Stimulated activated CD4-positive, alpha-beta T cell treated with anti-CD3 and anti-CD28 coated beads, Interleukin-1b, Interleukin-23, amount 100 ng/mL, for 24 hours (primary cell): ENCODE measurements around the gene FBXO31.
"Not testable (repeated sequence)": the region's sequence is repeated elsewhere in the genome, so short reads cannot be mapped to it uniquely, and the experiment has no call there.

Experiments used
- DNase-seq, 4 experiments: peaks; one replicate each; pipeline ENCODE4 v3.0.0-alpha.2; 2020; ENCODE audit warnings: low read depth in 4 of 4, low spot score in 1 of 4

FBXO31 gene

GRCh38 chr16:87387942-87388817 is 4.6 kb upstream of the FBXO31 start:
- DNase-seq = peak in 3 of 4 experiments; percentile 58 to 73 (median 71)

GRCh38 chr16:87384875-87385167 is 1.2 kb upstream of the FBXO31 start:
- DNase-seq = not testable (repeated sequence)

GRCh38 chr16:87384162-87384874 is 742 bp upstream of the FBXO31 start:
- peak in 1 of 4 experiments; percentile 37 for DNase-seq

GRCh38 chr16:87382023-87382785 is 1.4 kb downstream of the FBXO31 start:
- DNase-seq = no peak

GRCh38 chr16:87380881-87381280 is 2.7 kb downstream of the FBXO31 start:
- DNase-seq = no peak

- DNase-seq = no peak
These were observed 3.2 kb downstream of the FBXO31 start for GRCh38 chr16:87380403-87380802.

GRCh38 chr16:87379312-87379752 is 4.2 kb downstream of the FBXO31 start:
- not testable (repeated sequence) for DNase-seq

- no peak for DNase-seq
These were observed 6.9 kb downstream of the FBXO31 start for GRCh38 chr16:87376660-87377059.

- no peak for DNase-seq
These were observed 8.0 kb downstream of the FBXO31 start for GRCh38 chr16:87375426-87376135.

GRCh38 chr16:87374313-87374712 is 9.3 kb downstream of the FBXO31 start:
- DNase-seq = no peak

GRCh38 chr16:87372305-87372704 is 11.3 kb downstream of the FBXO31 start:
- no peak for DNase-seq

GRCh38 chr16:87371261-87371866 is 12.2 kb downstream of the FBXO31 start:
- DNase-seq = no peak

- DNase-seq = no peak
These were observed 13.5 kb downstream of the FBXO31 start for GRCh38 chr16:87369796-87370719.

- no peak for DNase-seq
These were observed 14.3 kb downstream of the FBXO31 start for GRCh38 chr16:87369117-87369765.

GRCh38 chr16:87368029-87368770 is 15.4 kb downstream of the FBXO31 start:
- no peak for DNase-seq

GRCh38 chr16:87367529-87367928 is 16.0 kb downstream of the FBXO31 start:
- DNase-seq = no peak

- DNase-seq = no peak
These were observed 16.6 kb downstream of the FBXO31 start for GRCh38 chr16:87366930-87367329.

- DNase-seq = no peak
These were observed 17.3 kb downstream of the FBXO31 start for GRCh38 chr16:87366288-87366687.
